AG10803 (cell line): ENCODE measurements around the gene SLX4IP.

ENCODE experiments used
- DNase-seq: peaks from one replicate; pipeline ENCODE4 v3.0.0; 2010; ENCODE audit warnings: low read depth
- H3K4me3 ChIP-seq: 2 replicates; pipeline ENCODE4 v1.5.1; 2011; ENCODE audit warnings: mild to moderate bottlenecking, low read length, control low read depth
- CTCF ChIP-seq: conservative IDR thresholded peaks from 2 replicates; pipeline ENCODE4 v1.5.1; 2011; ENCODE audit warnings: mild to moderate bottlenecking, low read length, control low read depth, inconsistent platforms

Gene SLX4IP

GRCh38 chr20:10547276-10548114 lies 112.4 kb downstream of the SLX4IP start:
- DNase-seq = no peak
- no peak overlapping the region for H3K4me3 ChIP-seq
- TF ChIP-seq CTCF = no peak

DNA sequence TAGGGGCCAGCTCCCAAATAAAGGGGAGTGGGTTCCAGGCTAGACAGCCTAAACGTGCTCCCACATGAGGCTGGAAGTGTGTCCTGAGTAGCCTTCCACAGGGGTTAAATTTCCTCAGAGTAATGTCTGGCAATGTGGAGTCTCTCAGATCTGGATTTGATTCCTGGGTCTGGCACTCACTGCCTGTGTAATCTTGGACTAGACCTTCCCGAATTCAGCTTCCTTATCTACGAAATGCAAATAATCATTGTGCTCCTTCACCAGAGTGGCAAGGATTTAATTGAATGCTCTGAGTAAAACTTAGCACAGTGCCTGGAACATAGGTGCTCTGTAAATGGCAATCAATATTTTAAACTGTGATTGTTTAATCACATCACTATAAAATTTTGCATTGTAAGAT lies 114.4 kb downstream of the SLX4IP start:
- TF ChIP-seq CTCF = no peak
- no peak overlapping the region for H3K4me3 ChIP-seq
- no peak for DNase-seq

- no peak for DNase-seq
- no peak overlapping the region for H3K4me3 ChIP-seq
- no peak for TF ChIP-seq CTCF
These were observed 115.4 kb downstream of the SLX4IP start for GRCh38 chr20:10550204-10551118.

- no peak overlapping the region for H3K4me3 ChIP-seq
- TF ChIP-seq CTCF = no peak
- DNase-seq = no peak
These were observed 116.9 kb downstream of the SLX4IP start for GRCh38 chr20:10551732-10552724.

GRCh38 chr20:10553326-10553984 lies 118.3 kb downstream of the SLX4IP start:
- peak; percentile 76 for DNase-seq
- TF ChIP-seq CTCF = peak; percentile 91

DNA sequence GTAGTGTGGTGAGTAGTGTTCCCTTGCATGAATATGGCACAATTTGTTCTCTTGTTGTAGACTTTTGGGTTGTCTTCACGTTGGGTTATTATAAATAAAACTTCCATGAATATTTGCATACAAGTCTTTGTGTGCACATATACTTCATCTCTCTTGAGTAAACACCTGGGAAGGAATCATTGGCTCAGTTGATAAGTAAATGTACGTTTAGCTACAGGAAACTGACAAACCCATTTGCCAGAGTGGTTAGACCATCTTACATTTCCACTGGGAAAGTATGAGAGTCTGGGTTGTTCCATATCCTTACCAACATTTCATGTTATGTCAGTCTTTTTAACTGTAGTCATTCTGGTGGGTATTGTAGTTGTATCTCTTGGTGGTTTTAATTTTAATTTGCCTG lies 119.2 kb downstream of the SLX4IP start:
- no peak for DNase-seq
- no peak for TF ChIP-seq CTCF
- no peak overlapping the region for H3K4me3 ChIP-seq

More at GRCh38 chr20:10553326-10553984, 118.3 kb downstream of the SLX4IP start:
- no peak overlapping the region for H3K4me3 ChIP-seq
